Nephron progenitor cell (in vitro differentiated cells): ENCODE results near the gene NT5DC3.

ENCODE experiments used
- DNase-seq: peaks from one replicate; pipeline ENCODE4 v3.0.0; 2021
- H3K27ac Mint-ChIP-seq: 2 replicates; pipeline ENCODE4 v1.8.0; 2021; ENCODE audit warnings: mild to moderate bottlenecking, moderate library complexity, mixed read lengths
- H3K27me3 Mint-ChIP-seq: 2 replicates; pipeline ENCODE4 v1.8.0; 2021; ENCODE audit warnings: mild to moderate bottlenecking, low read depth, mixed read lengths; ENCODE audit not compliant: poor library complexity
- H3K36me3 Mint-ChIP-seq: 2 replicates; pipeline ENCODE4 v1.8.0; 2021; ENCODE audit warnings: low read depth, mixed read lengths
- H3K4me1 Mint-ChIP-seq: 2 replicates; pipeline ENCODE4 v1.8.0; 2021; ENCODE audit warnings: mixed read lengths
- H3K4me3 Mint-ChIP-seq: 2 replicates; pipeline ENCODE4 v1.8.0; 2021; ENCODE audit warnings: mild to moderate bottlenecking, moderate library complexity, mixed read lengths
- H3K9me3 Mint-ChIP-seq: 2 replicates; pipeline ENCODE4 v1.8.0; 2021; ENCODE audit warnings: mild to moderate bottlenecking, moderate library complexity, mixed read lengths
- TF ChIP-seq, protein P1 (sequence below): fragments of 200-600 bp; sonication (generic); IDR thresholded peaks from 2 replicates; pipeline ENCODE4 v1.5.0; 2021; ENCODE audit warnings: antibody characterized with exemption

The NT5DC3 gene

DNA sequence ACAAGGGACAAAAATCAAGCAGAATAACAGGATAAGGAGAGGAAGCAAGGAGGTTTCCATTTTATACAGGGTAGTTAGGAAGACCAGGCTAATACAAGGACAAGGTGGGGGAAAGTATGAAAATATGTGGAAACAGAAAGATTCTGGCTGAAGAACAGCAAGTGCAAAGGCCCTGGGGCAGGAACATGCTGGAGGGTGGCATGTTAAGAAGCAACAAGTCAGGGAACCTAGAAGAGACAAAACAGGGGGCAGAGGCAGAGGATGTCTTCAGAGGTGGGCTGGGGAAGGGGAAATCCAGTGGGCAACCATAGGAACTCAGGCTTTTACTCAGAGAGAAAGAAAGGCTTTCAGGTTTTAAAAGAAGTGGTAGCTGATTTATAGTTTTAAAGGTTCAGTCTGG lies 54.8 kb downstream of the NT5DC3 start:
- no peaks in the 10 kb centered on the region for H3K9me3 Mint-ChIP-seq
- TF ChIP-seq, protein P1, sequence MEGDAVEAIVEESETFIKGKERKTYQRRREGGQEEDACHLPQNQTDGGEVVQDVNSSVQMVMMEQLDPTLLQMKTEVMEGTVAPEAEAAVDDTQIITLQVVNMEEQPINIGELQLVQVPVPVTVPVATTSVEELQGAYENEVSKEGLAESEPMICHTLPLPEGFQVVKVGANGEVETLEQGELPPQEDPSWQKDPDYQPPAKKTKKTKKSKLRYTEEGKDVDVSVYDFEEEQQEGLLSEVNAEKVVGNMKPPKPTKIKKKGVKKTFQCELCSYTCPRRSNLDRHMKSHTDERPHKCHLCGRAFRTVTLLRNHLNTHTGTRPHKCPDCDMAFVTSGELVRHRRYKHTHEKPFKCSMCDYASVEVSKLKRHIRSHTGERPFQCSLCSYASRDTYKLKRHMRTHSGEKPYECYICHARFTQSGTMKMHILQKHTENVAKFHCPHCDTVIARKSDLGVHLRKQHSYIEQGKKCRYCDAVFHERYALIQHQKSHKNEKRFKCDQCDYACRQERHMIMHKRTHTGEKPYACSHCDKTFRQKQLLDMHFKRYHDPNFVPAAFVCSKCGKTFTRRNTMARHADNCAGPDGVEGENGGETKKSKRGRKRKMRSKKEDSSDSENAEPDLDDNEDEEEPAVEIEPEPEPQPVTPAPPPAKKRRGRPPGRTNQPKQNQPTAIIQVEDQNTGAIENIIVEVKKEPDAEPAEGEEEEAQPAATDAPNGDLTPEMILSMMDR: no peak

DNA sequence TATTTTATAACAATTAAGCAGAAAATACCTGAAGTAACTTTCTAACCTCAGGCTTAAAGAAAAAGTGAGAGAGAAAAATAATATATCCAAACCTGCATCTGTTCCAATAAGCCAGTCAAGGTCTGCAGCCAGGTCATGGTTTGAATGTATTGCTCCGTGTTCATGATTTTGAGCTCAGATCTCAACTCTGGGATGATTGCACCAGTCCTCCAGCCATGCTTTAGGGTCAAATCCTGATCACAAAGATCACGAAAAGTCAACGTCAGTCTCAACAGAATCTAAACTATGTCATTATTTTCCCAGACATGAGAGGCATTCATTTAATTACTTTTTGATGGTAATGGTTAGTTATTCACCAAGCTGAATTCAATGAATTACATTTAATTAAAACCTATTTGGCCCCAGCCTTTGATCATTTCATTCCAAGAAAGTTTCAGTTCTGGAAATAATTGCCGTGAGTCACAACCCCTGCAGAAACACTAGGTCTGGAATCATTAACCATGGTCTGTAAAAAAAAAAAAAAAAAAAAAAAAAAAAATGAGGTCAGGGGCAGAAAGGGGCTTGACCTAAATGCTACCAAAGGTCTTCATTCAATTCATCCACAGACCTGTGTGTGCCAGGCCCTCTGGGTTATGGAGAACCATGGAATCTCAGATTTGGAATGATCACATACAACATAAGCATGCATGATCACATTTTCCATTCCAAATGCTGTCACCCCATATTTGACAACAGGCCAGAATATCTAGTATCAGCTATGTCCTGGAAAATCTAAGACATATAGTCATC lies 55.6 kb downstream of the NT5DC3 start:
- peaks cover 5% of the 10 kb centered on the region for H3K4me1 Mint-ChIP-seq
- no peak for DNase-seq
- H3K4me3 Mint-ChIP-seq: no peak overlapping the region
- H3K9me3 Mint-ChIP-seq: no peaks in the 10 kb centered on the region
- H3K27me3 Mint-ChIP-seq: no peaks in the 10 kb centered on the region
- TF ChIP-seq, protein P1: no peak
- H3K27ac Mint-ChIP-seq: no peak overlapping the region
- peaks cover 22% of the 10 kb centered on the region for H3K36me3 Mint-ChIP-seq

More for the DNA sequence above, 54.8 kb downstream of the NT5DC3 start:
- Mint-ChIP-seq H3K27ac (no peak overlapping the region), H3K27me3 (no peaks in the 10 kb centered on the region), H3K4me1 (peaks cover 5% of the 10 kb centered on the region), H3K4me3 (no peak overlapping the region), H3K36me3 (peaks cover 24% of the 10 kb centered on the region)
- DNase-seq: no peak

DNA sequence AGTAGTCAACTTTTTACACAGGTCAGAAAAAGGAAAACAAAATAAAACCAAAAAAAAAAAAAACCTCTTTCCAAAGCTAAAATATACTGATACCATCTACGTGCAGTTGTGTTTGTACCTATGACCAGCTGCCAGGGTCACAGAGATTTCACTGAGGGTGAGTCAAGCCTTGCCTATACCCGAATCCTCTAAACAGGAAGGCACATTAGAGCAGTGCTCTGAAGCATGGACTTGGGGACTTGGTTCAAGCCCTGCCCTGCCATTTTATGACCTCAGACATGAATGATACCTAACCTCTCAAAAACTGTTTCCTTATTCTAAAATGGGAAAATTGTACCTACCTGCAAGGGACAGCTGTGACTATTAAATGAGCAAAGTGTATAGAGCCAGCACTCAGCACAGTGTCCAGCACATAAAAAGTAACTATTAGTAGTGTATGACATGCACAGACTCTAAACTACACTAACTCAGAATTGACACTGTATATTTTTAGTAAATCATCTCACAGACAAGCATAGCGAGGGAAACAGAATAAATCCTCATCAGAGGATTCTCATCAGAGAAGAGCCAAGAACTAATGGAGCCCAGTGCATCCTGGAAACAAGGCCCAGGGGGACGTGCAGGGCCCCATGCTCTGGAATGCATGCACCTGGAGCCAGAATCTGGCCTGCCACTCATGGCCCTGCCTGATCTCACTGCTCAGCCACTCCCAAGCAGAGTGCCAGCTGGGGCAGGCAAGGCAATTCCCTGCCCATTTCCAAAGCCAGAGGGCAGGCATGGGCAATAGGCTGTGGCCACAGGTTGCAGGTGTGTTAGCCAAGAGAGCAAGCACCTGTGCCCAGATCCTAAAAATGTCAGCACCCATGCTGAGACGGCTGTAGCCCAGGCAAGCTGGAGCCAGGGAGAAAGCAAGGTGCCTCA lies 57.0 kb downstream of the NT5DC3 start:
- peaks cover 16% of the 10 kb centered on the region for H3K4me1 Mint-ChIP-seq
- peaks cover 33% of the 10 kb centered on the region for H3K36me3 Mint-ChIP-seq
- H3K27me3 Mint-ChIP-seq: no peaks in the 10 kb centered on the region
- no peaks in the 10 kb centered on the region for H3K9me3 Mint-ChIP-seq
- TF ChIP-seq, protein P1: no peak
- peak overlapping the region; percentile 3 for H3K27ac Mint-ChIP-seq
- DNase-seq: no peak
- no peak overlapping the region for H3K4me3 Mint-ChIP-seq

DNA sequence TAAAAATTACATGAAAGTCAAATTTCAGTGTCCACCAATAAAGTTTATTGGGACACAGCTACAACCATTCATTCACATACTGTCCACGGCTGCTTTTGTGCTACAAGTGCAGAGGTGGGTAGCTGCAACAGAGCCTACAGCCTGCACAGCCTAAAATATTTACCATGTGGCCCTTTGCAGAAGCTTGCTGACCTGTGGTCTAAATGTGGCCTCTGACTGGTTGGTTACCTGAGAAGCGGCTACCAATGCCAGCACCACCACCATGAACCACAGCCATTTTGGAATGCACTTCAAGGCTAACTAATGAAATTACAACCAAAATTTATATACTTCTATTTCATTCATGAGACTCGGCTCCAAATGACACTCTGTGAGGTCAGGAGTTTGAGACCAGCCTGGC lies 58.6 kb downstream of the NT5DC3 start:
- peaks cover 45% of the 10 kb centered on the region for H3K36me3 Mint-ChIP-seq

DNA sequence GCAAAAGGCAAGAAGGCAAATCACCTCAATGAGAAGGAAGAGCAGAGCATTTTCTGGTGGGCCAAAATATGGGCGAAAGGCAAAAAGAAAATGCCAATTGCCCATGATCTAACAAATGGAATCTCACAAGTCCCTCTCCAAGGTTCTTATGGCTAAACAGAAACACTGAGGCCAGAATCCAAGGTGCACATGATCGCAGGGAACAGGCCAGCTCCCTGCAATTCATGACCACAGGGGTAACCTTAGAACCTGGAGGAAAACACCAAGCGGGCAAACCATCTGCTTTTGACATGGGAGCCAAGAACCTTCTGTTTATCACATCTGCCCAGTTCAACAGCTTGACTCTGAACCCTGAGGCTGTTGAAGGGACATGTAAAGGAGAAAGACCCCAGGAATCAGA lies 60.0 kb downstream of the NT5DC3 start:
- Mint-ChIP-seq H3K9me3 (no peaks in the 10 kb centered on the region), H3K4me3 (no peak overlapping the region), H3K27me3 (no peaks in the 10 kb centered on the region), H3K36me3 (peaks cover 56% of the 10 kb centered on the region), H3K4me1 (peaks cover 23% of the 10 kb centered on the region), H3K27ac (no peak overlapping the region)
- TF ChIP-seq, protein P1: no peak
- no peak for DNase-seq

More for the DNA sequence above, 58.6 kb downstream of the NT5DC3 start:
- Mint-ChIP-seq H3K27me3 (no peaks in the 10 kb centered on the region), H3K9me3 (no peaks in the 10 kb centered on the region), H3K4me1 (peaks cover 23% of the 10 kb centered on the region), H3K27ac (no peak overlapping the region), H3K4me3 (no peak overlapping the region)
- no peak for DNase-seq
- TF ChIP-seq, protein P1: no peak
